GM18526 (cell line): ENCODE measurements around the gene UTS2R.

ENCODE experiments used
- POLR2A ChIP-seq: IDR thresholded peaks from 3 replicates; pipeline ENCODE4 v1.6.1; 2011; ENCODE audit not compliant: insufficient read length; ENCODE audit errors: extremely low read depth

Gene UTS2R

DNA sequence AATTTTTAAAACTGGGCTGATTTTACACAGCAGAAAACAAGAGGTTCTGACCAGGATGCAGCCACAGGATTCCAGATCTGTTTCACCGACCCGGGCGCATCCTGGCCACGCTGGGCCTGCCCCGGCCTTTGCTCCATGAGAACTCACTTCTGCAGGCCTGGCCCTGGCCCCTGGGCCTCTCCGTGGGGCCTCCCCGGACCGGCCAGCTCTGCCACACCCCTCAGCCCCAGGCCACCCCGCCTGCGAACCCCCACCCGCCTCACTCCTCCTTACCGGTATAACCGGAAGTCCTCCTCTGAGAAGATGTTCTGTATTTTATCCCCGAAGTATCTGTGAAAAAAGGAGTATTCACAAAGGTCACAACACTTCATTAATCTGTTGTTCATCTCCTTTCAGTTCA, 33.5 kb downstream of the UTS2R start:
- no peak for TF ChIP-seq POLR2A

DNA sequence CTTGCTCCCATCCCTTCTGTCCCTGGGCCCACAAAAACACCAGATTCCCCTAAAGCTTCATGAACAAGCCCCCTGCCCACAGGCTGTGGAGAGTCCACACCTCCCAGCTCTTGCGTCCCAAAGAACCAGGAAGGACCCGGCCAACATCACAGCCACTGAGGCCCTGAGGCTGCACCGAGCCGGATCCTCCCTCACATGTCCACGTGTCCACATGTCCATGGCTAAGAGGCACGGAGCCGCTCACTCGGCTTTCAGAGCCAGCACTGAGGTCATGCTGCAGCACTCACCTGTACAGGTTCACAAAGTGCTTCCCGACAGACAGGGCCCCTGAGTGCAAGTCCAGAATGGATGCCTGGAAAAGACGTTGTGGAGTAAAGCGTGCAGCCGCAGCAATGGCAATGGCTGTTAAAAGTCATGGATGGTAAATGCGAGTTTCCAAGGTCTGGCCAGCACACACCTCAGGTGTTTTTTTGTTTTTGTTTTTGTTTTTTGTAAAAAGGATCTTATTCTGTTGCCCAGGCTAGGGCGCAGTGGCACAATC, 34.6 kb downstream of the UTS2R start:
- no peak for TF ChIP-seq POLR2A

DNA sequence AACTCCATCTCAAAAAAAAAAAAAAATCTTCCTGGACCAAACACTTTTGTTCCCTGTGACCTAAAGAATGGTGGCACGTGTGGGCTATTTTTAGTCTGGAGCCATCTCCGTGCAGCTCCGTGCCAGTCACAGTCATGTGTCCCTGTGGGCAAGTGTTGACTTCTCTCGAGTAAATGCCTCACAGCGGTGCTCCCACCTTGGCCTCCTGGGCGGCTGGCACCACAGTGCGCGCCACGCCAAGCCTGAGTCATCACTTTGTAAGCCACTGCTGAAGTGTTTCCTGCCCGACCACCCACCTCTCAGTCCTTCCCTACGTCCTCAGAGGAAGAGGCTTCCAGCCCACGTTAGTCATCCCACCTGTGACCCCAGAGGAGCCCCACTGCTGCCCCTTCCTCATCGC, 35.7 kb downstream of the UTS2R start:
- no peak for TF ChIP-seq POLR2A

DNA sequence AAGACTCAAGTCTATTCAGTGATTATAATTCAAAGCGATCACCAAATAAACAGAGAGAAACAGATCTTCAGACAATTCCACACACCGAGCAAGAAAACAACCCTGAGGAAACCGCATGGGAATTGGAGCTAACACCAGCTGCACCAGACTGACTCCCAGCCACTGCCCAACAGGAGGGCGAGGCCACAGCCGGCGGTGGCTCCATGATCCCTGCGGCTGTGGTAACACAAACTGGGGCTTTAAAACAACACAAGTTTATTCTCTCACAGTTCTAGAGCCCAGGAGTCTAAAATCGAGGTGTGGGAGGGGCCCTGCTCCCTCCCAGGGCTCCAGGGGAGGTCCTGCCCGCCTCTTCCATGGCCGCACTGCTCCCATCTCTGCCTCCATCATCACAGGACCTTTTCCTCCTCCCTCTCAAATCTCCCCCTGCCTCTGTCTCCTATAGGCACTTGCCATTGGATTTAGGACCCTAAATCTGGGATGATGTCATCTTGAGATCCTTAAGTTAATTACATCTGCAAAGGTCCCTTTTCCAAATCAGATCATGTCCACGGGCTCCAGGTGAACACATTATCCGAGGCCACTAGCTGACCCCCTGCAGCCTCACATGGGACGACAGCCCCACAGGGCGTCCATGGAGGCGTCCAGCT, 36.8 kb downstream of the UTS2R start:
- TF ChIP-seq POLR2A: no peak

DNA sequence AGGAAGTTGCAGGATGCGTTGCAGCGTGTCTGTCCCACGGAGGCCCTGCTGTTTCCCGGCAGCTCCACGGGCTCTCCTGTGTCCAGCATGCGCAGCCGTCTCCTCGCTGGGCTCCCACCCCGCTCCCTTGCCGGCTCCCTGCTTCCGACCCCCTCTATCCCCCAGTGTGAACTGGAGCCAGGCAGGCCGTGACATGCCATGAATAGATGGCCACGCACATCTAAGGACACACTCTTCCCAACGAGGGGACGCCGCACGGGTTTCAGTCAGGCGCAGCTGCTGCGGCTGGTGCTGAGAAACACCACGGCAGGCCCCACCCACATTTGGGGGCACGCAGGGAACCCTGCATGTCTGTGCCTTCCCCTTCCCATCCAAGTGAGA, 37.4 kb downstream of the UTS2R start:
- TF ChIP-seq POLR2A: no peak

DNA sequence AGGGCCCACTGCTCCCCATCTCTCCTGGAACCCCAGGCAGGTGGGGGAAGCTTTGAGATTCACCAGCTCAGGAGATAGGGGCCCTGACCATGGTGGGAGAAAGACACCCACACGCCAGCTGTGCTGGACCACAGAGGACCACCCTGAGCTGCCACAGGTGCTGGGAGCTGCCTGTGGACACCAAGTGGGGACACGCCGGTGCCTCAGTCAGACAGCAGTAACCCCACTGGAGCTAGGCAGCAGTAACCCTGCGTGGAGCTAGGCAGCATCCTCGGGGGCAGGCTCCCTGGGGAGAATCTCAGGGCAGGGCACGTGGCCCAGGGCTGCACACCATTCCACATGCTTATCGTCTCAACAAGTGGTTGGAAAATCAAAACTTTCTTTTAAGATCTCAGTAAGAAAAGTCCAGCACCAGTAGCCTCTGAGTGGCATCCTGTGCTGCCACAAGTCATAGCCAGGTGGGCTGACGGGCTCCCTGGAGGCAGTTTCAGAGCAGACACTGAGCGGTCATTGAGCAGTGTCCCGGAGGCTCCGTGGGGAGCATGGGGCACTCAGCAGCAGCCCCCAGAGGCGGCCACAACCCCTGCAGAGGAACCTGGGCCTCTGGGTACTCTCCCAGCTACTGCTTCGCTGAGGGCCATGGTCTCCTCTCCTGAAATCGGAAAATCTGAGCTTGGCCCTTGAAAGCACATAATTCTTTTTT, 38.6 kb downstream of the UTS2R start:
- TF ChIP-seq POLR2A: no peak

DNA sequence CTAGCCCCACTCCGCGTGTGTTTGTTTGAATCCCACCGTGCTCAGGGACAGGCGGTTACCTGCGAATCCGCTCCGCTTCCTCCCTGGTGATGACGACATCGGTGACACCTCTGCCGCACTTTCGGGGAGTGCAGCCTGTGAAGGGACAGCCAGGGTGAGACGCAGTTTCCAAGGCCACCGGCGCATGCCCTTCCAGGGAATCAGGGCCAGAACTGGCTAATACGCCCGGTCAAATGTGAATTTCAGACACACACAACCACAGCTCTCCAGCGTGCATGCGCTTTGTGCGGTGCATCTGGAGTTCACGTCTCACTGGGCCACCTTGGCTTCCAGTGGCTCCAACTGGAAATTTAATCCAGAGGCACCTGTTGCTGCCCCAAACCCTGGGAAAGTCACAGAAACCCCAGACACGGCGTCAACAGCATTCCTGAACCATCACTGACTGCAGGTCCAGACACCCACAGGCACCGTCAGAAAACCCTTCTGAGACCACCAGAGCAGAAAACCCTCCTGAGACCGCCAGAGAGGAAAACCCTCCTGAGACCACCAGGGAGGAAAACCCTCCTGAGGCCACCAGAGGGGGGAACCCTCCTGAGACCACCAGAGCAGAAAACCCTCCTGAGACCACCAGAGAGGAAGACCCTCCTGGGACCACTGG, 40.0 kb downstream of the UTS2R start:
- no peak for TF ChIP-seq POLR2A

DNA sequence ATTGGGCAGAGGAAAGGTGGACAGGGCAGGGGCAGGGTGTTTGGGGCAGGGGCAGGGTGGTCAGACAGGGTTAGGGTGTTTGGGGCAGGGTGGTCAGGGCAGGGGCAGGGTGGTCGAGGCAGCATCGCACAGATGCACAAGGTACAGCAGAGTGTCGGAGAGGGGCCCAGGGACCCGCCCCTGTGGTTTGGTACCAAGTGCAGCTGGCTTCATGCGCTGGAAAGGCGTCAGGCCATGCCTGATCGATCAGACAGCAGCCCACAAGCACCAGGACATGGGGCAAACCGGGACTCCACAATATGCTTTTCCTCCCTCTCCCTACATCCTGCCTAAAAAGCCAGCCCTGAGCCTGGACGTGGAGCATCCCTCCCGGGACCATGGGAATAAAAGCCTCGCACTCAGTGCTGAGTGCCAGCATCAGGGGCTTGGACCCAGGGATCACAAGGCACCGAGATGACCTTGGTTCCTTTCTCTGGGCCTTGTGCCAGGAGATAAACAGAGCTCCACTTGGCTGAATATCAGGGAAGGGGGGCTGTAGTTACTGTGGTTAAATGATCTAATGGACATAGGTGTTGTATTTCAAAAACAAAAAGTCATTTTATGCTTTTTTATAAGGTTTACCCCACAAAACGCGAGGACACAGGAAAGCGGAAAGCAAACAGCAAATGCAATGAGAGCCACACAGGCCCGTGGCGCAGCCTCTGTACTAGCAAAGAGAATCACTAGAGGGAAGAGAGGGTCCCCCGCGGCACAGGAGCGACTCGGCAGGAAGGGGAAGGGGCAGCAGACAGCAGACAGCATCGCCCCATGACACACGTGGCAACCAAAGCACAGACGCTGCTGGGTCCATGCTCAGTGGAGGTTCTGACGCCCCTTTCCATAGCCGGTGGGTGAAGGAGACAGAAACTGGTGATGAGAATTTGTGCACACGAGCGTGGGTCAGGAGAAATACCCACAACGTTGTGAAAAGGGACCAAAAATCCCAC, 41.3 kb downstream of the UTS2R start:
- no peak for TF ChIP-seq POLR2A

DNA sequence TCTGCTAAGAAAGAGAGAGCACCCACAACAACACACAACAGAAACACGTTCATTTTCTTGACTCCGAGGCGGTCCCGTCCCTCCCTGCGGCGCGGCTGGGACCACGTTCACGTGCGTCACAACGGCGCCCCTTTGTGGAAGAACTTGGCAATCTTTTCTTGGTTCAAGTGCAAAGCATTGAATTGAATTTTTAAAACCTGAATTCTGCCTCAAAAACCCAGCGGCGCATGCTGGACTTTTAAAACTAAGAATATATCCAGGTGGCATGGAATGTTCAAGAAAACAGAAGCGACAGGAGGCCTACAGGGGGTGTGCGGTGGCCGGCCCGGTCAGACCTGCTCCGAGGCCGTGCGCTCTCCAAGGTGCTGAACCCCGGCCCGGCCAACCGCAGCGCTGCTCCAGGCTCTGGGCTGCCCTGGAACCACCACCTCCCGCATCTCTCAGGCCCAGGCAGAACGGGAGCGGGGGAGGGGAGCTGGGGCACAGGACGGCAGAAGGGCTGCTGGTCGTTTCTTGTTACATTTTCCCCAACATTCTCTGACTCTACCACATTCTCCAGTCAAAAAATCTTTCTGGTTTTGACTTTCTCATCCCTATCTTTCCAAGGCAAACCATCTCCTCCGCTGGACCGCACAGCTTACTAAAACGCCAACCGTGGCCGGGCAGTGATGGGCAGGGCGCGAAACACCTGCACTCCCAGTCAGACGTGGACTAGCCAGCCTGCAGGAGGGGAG, 43.1 kb downstream of the UTS2R start:
- no peak for TF ChIP-seq POLR2A

DNA sequence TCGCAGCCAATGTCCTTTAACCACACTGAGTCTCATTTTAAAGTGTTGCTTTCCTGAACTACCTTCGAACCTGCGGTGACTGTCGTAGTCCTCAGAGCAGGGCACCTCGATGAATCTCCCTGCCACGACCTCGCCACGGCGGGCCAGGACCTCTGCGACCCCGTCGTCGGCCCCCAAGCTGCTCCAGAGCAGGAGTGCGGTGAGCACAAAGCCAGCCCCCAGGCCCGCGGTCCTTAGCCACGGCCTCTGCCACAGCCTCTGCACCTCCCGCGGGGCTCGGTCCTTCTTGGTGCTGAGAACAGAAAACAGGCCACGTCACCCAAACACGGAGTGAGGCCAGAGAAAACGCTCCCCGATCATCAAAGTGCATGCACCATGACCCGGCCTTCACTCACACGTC, 43.8 kb downstream of the UTS2R start:
- no peak for TF ChIP-seq POLR2A

DNA sequence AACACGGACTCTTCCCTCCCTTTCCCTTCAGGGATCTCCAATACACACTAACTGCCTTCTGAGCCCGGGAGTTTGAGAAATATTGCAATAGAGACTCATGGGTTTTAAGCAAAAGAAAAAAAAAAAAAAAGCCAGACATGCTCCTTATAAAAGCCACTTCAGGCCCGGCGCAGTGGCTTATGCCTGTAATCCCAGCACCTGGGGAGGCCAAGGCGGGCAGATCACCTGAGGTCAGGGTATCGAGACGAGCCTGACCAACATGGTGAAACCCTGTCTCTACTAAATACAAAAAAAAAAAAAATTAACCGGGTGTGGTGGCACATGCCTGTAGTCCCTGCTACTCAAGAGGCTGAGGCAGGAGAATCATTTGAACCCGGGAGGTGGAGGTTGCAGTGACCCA, 44.2 kb downstream of the UTS2R start:
- TF ChIP-seq POLR2A: no peak

DNA sequence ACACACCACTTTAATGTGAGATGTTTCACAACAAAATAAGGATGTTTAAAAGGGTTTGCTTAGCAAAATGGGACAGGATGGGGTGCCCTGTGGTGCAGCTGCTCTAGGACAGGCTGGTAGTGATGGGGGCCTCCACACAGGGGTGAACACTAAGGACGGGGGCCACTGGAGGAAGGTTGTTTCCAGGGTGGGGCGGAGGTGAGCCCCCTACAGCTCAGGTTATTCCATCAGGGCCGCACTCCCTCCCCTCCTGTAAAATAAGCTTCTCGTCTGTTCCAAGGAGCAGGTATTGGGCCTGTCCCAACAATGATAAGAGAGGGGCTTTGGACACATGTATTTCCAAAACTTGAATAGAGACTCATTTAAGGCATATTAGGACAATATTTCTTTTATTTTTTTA, 44.7 kb downstream of the UTS2R start:
- TF ChIP-seq POLR2A: no peak

DNA sequence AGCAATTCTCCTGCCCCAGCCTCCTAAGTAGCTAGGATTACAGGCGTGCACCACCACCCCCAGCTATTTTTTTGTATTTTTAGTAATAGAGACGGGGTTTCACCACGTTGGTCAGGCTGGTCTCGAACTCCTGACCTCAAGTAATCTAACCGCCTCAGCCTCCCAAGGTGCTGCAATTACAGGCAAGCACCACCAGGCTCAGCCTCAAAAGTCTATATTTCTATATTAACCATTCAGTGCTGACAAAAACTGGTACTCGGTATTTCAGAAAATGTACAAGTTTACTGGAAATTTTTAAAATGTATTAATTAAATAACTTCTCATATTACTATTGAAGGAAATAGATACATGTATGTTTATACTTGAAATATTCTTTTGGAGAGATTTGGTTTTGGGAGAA, 45.2 kb downstream of the UTS2R start:
- TF ChIP-seq POLR2A: no peak

DNA sequence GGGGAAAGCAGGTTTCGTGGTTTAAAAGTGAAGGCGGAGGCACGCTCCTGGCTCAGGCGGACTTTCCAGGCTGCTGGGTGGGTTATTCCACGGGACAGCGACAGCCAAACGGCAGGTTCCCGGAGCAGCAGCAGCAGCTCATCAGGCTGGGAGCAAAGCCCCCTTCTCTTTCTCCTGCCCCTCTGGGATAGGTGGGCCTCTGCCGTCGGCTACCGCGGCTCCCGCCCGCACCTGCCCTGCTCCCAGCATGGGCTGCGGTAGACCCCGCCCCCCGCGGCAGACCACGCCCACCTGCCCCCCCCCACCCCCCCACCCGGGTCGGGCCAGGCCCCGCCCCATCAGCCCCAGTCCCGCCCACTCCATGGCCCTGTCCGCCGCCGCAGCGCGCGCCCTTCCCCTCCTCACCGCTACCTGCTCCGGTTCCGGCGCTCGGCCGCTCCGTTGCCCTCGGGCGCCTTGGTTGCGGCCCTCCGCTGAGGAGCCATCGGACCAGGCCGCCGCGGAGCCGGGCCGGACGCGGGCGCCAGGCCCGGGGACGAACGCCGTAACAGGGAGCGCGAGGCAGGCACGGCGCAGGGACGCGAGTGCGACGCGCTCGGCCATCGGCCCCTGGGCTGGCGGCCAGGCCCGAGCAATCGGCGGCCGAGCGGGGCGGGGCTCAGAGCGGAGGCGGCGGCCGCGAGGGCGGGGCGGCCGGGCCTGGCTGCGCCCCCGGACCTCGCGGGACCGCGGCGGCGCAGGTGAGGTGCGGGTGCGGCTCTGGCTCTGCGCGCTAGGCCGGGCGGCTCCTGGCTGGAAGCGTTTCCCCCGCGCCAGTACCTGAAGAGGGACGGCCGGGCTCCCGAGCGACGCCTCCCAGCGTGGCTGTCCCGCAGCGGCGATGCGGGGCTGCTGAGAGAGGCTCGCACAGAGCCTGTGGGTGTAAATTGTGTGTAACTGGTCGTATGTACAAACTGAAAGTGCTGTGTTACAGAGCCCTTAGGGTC, 46.7 kb downstream of the UTS2R start, which contains the start of the genes HEXD and OGFOD3:
TSS of gene HEXD (plus strand) at position 347 of the 986 bp plus-strand sequence. CDS start 1,453 bp downstream, outside the sequence.
TSS of gene OGFOD3 (minus strand) at position 586 of the 986 bp plus-strand sequence. CDS start at position 485, 101 bp downstream.
- TF ChIP-seq POLR2A: peak; percentile 78
